SK-N-SH (cell line): ENCODE data around the gene OOSP1. TPM values are rescaled to one million over a fixed set of nuclear protein-coding genes. Genes with fewer than 3 reads are reported as not detected.
"Not testable (repeated sequence)": the region's sequence is repeated elsewhere in the genome, so short reads cannot be mapped to it uniquely, and the experiment has no call there.

Source experiments
- CTCF ChIA-PET: fragments of 300-600, 350-600 bp; formaldehyde crosslinking; extraction: SDS; loops from one replicate; lab custom pipeline; 2021; lab: Yijun Ruan, JAX
- POLR2A ChIA-PET: fragments of 350-600 bp; sonication (Branson Sonifier 250); formaldehyde crosslinking; extraction: SDS; loops from one replicate; lab custom pipeline; 2020; ENCODE audit warnings: antibody characterized with exemption, inconsistent platforms; lab: Yijun Ruan, JAX
- DNase-seq: peaks from one replicate; pipeline ENCODE4 v3.0.0; 2012
- H2AFZ ChIP-seq: fragments of 200-600 bp; sonication (generic); 2 replicates; pipeline ENCODE4 v1.8.1; 2016; ENCODE audit warnings: antibody characterized with exemption, mild to moderate bottlenecking, low read depth
- H3F3A ChIP-seq: fragments of 200-600 bp; sonication (generic); replicated peaks from 2 replicates; pipeline ENCODE3; 2016; ENCODE audit warnings: antibody characterized with exemption, mild to moderate bottlenecking; ENCODE audit not compliant: insufficient read depth
- H3K27ac ChIP-seq, 2 experiments: fragments of 200-500 bp in 1 of 2; fragments of 200-600 bp in 1 of 2; sonication (Bioruptor generic) in 1 of 2; sonication (generic), shearing (Covaris generic) in 1 of 2; 2 replicates each; pipeline versions ENCODE4 v1.5.1 to v1.6.1; 2014 to 2016; ENCODE audit warnings: low read depth in 2 of 2, inconsistent platforms in 1 of 2, low read length in 1 of 2, mild to moderate bottlenecking in 1 of 2, mixed read lengths in 1 of 2
- H3K27me3 ChIP-seq: fragments of 200-600 bp; sonication (generic), shearing (Covaris generic); 2 replicates; pipeline ENCODE4 v1.6.1; 2016; ENCODE audit warnings: mixed run types; ENCODE audit not compliant: insufficient read depth
- H3K36me3 ChIP-seq, 2 experiments: fragments of 200-500 bp in 1 of 2; fragments of 200-600 bp in 1 of 2; sonication (Bioruptor generic) in 1 of 2; sonication (generic) in 1 of 2; replicated peaks in 1 of 2; 2 replicates each; pipeline versions ENCODE3 to v1.5.1; 2014 to 2016; ENCODE audit warnings: low read length in 1 of 2, mild to moderate bottlenecking in 1 of 2; ENCODE audit not compliant: insufficient read depth in 2 of 2, control insufficient read depth in 1 of 2
- H3K4me1 ChIP-seq, 2 experiments: fragments of 200-500 bp in 1 of 2; fragments of 200-600 bp in 1 of 2; sonication (Bioruptor generic) in 1 of 2; sonication (generic), shearing (Covaris generic) in 1 of 2; 2 replicates each; pipeline versions ENCODE4 v1.5.1 to v1.6.1; 2014 to 2016; ENCODE audit warnings: low read depth in 1 of 2, low read length in 1 of 2, mixed run types in 1 of 2; ENCODE audit not compliant: insufficient read depth in 2 of 2, control insufficient read depth in 1 of 2
- H3K4me2 ChIP-seq: fragments of 200-600 bp; sonication (generic), shearing (Covaris generic); 2 replicates; pipeline ENCODE4 v1.6.1; 2017; ENCODE audit warnings: mixed run types
- H3K4me3 ChIP-seq, 2 experiments: fragments of 200-500 bp in 1 of 2; fragments of 200-600 bp in 1 of 2; sonication (Bioruptor generic) in 1 of 2; sonication (generic), shearing (Covaris generic) in 1 of 2; 2 replicates each; pipeline versions ENCODE4 v1.5.1 to v1.8.1; 2014 to 2016; ENCODE audit warnings: low read depth in 2 of 2, inconsistent platforms in 1 of 2, low read length in 1 of 2, mild to moderate bottlenecking in 1 of 2, mixed read lengths in 1 of 2, moderate library complexity in 1 of 2
- H3K79me2 ChIP-seq: fragments of 200-600 bp; sonication (generic); 2 replicates; pipeline ENCODE4 v1.8.1; 2017; ENCODE audit warnings: mild to moderate bottlenecking; ENCODE audit not compliant: insufficient read depth
- H3K9ac ChIP-seq: fragments of 200-600 bp; sonication (generic); 2 replicates; pipeline ENCODE4 v1.6.1; 2017; ENCODE audit warnings: mixed run types
- H3K9me2 ChIP-seq: fragments of 200-600 bp; sonication (generic); 2 replicates; pipeline ENCODE4 v1.6.1; 2017; ENCODE audit warnings: mixed run types
- H3K9me3 ChIP-seq: fragments of 200-600 bp; sonication (generic); 2 replicates; pipeline ENCODE4 v1.6.1; 2017; ENCODE audit warnings: mixed run types, mild to moderate bottlenecking, moderate library complexity
- H4K20me1 ChIP-seq: fragments of 200-600 bp; sonication (generic); 2 replicates; pipeline ENCODE4 v1.6.1; 2017; ENCODE audit warnings: mild to moderate bottlenecking, mixed run types; ENCODE audit not compliant: insufficient read depth
- ELF1 ChIP-seq: IDR thresholded peaks from 2 replicates; pipeline ENCODE4 v1.4.0; 2012
- EP300 ChIP-seq, 2 experiments: IDR thresholded peaks; 2 replicates each; pipeline versions ENCODE4 v1.4.0 to v1.6.1; 2012; ENCODE audit warnings: borderline replicate concordance in 1 of 2, low read depth in 1 of 2, low read length in 1 of 2
- EZH2phosphoT487 ChIP-seq: fragments of 200-600 bp; sonication (generic); IDR thresholded peaks from 2 replicates; pipeline ENCODE4 v1.6.1; 2017; ENCODE audit warnings: low read depth, mixed run types, mild to moderate bottlenecking, antibody characterized with exemption, moderate library complexity, borderline replicate concordance
- FOSL2 ChIP-seq: IDR thresholded peaks from 2 replicates; pipeline ENCODE4 v1.4.0; 2012; ENCODE audit warnings: low read depth, mild to moderate bottlenecking, moderate library complexity, borderline replicate concordance
- FOXM1 ChIP-seq: IDR thresholded peaks from 2 replicates; pipeline ENCODE4 v1.4.0; 2012; ENCODE audit warnings: low read depth, mild to moderate bottlenecking
- GABPA ChIP-seq: IDR thresholded peaks from 2 replicates; pipeline ENCODE4 v1.4.0; 2012; ENCODE audit warnings: low read depth, mild to moderate bottlenecking
- GATA2 ChIP-seq: sonication (generic); formaldehyde crosslinking; IDR thresholded peaks from 2 replicates; pipeline ENCODE4 v1.5.0; 2020; ENCODE audit warnings: mild to moderate bottlenecking, missing genetic modification reagents
- JUND ChIP-seq: IDR thresholded peaks from 2 replicates; pipeline ENCODE4 v1.4.0; 2012
- MAX ChIP-seq: IDR thresholded peaks from 2 replicates; pipeline ENCODE4 v1.4.0; 2012; ENCODE audit warnings: low read depth
- NFIC ChIP-seq: IDR thresholded peaks from 2 replicates; pipeline ENCODE4 v1.4.0; 2012; ENCODE audit warnings: borderline replicate concordance
- NRF1 ChIP-seq: IDR thresholded peaks from 2 replicates; pipeline ENCODE4 v1.6.1; 2012; ENCODE audit warnings: low read depth, mild to moderate bottlenecking, low read length
- RAD21 ChIP-seq: IDR thresholded peaks from 2 replicates; pipeline ENCODE4 v1.6.1; 2012; ENCODE audit warnings: mild to moderate bottlenecking, low read length
- RCOR1 ChIP-seq: fragments of 150-350 bp; IDR thresholded peaks from 2 replicates; pipeline ENCODE4 v1.6.1; 2017; ENCODE audit warnings: antibody characterized with exemption, low read length
- RFX5 ChIP-seq: IDR thresholded peaks from 2 replicates; pipeline ENCODE4 v1.6.1; 2012; ENCODE audit warnings: mild to moderate bottlenecking, improper control_type of control experiment, low read length
- RXRA ChIP-seq: IDR thresholded peaks from 2 replicates; pipeline ENCODE4 v1.4.0; 2012; ENCODE audit warnings: low read depth, mild to moderate bottlenecking, borderline replicate concordance
- TAF1 ChIP-seq: IDR thresholded peaks from 2 replicates; pipeline ENCODE4 v1.6.1; 2012; ENCODE audit warnings: low read depth, mild to moderate bottlenecking, low read length, moderate library complexity, borderline replicate concordance
- TCF12 ChIP-seq: IDR thresholded peaks from 2 replicates; pipeline ENCODE4 v1.4.0; 2012
- YY1 ChIP-seq: IDR thresholded peaks from 2 replicates; pipeline ENCODE4 v1.4.0; 2012; ENCODE audit warnings: low read depth, mild to moderate bottlenecking
- WGBS: methylation state at CpG from one replicate; pipeline ENCODE4 v1.1.6; 2017; ENCODE audit warnings: low lambda C conversion rate; 5-methylcytosine and 5-hydroxymethylcytosine counted together
- polyA plus RNA-seq, 3 experiments: library from polyadenylated mRNA; depleted of rRNA; stranded (reverse); fragments of >200 nt; gene quantifications; 2 replicates each; pipeline ENCODE4 v1.2.3, GENCODE V29; 2012

The OOSP1 gene
- polyA plus RNA-seq, 1 of the 3 experiments (the other 2 are of a cell fraction), result not detected

- POLR2A ChIA-PET, result no interaction called here
- 53% methylated on average over 4 of the region's 4 CpGs for WGBS
Measured at GRCh38 chr11:59981106-59981770, 43.0 kb downstream of the OOSP1 start.

GRCh38 chr11:59982037-59982436, 43.8 kb downstream of the OOSP1 start:
- H3K27me3 ChIP-seq, result not testable (repeated sequence)

More at GRCh38 chr11:59981106-59981770, 43.0 kb downstream of the OOSP1 start:
- CTCF ChIA-PET, result interaction anchor here (1.2 kb wide), 1 partner anchor 15 kb away, joined by 3 read pairs; no protein-coding TSS in a partner anchor
- H3K9ac ChIP-seq, result no peak overlapping the region
- H2AFZ ChIP-seq, result no peak overlapping the region
- no peaks in the 10 kb centered on the region for H4K20me1 ChIP-seq
- H3K9me2 ChIP-seq, result no peaks in the 10 kb centered on the region
- TF ChIP-seq EP300 (IDR thresholded peaks at IDR 0.05; ENCODE audit: borderline replicate concordance in 1 of 2, low read depth in 1 of 2, low read length in 1 of 2) (no peak), RCOR1 (no peak), TAF1 (no peak), YY1 (no peak), RXRA (no peak), GABPA (no peak), FOSL2 (no peak), RAD21 (no peak), RFX5 (no peak), FOXM1 (no peak), ELF1 (no peak), TCF12 (no peak), JUND (no peak), EZH2phosphoT487 (no peak), MAX (no peak), NFIC (no peak), GATA2 (no peak), NRF1 (no peak)
- DNase-seq, result no peak
- H3K27me3 ChIP-seq, result no peaks in the 10 kb centered on the region
- H3K79me2 ChIP-seq, result no peaks in the 10 kb centered on the region
- H3K4me3 ChIP-seq, result no peak overlapping the region
- no peaks in the 10 kb centered on the region for H3K9me3 ChIP-seq
- no peaks in the 10 kb centered on the region for H3K36me3 ChIP-seq
- H3F3A ChIP-seq, result no peaks in the 10 kb centered on the region
- H3K27ac ChIP-seq, result no peak overlapping the region
- H3K4me2 ChIP-seq, result no peak overlapping the region
- no peaks in the 10 kb centered on the region for H3K4me1 ChIP-seq

More at GRCh38 chr11:59982037-59982436, 43.8 kb downstream of the OOSP1 start:
- H3K79me2 ChIP-seq, CTCF ChIA-PET, H4K20me1 ChIP-seq, H3K4me2 ChIP-seq, H3K9me3 ChIP-seq, H3K27ac ChIP-seq, H3F3A ChIP-seq, H3K9me2 ChIP-seq, H3K36me3 ChIP-seq, H3K4me1 ChIP-seq, H3K4me3 ChIP-seq, H2AFZ ChIP-seq, H3K9ac ChIP-seq, DNase-seq, POLR2A ChIA-PET: not testable (repeated sequence)
- WGBS, result 19% methylated on average over 4 of the region's 4 CpGs
